H7 (cell line): ENCODE results near the gene DAZ4. TPM values are rescaled to one million over a fixed set of nuclear protein-coding genes. Genes with fewer than 3 reads are reported as not detected.
"Not testable (repeated sequence)": the region's sequence is repeated elsewhere in the genome, so short reads cannot be mapped to it uniquely, and the experiment has no call there.

Source experiments
- DNase-seq: peaks from one replicate; pipeline ENCODE4 v3.0.0; 2012
- H3K27me3 ChIP-seq: 2 replicates; pipeline ENCODE4 v1.6.0; 2011; ENCODE audit warnings: mild to moderate bottlenecking, low read length; ENCODE audit not compliant: control insufficient read depth, insufficient read depth
- H3K36me3 ChIP-seq: replicated peaks from 2 replicates; pipeline ENCODE4 v1.5.1; 2011; ENCODE audit warnings: low read length; ENCODE audit not compliant: control insufficient read depth, insufficient read depth
- H3K4me3 ChIP-seq: 2 replicates; pipeline ENCODE4 v1.5.1; 2011; ENCODE audit warnings: low read depth, mild to moderate bottlenecking, control low read depth, low read length, moderate library complexity; ENCODE audit not compliant: insufficient read depth
- total RNA-seq: library from RNA; depleted of rRNA; stranded (reverse); fragments of >200 nt; shearing (Covaris generic); gene quantifications from 2 replicates; pipeline ENCODE4 v1.2.3, GENCODE V29; 2014; rRNA removed

DAZ4 gene, protein sequence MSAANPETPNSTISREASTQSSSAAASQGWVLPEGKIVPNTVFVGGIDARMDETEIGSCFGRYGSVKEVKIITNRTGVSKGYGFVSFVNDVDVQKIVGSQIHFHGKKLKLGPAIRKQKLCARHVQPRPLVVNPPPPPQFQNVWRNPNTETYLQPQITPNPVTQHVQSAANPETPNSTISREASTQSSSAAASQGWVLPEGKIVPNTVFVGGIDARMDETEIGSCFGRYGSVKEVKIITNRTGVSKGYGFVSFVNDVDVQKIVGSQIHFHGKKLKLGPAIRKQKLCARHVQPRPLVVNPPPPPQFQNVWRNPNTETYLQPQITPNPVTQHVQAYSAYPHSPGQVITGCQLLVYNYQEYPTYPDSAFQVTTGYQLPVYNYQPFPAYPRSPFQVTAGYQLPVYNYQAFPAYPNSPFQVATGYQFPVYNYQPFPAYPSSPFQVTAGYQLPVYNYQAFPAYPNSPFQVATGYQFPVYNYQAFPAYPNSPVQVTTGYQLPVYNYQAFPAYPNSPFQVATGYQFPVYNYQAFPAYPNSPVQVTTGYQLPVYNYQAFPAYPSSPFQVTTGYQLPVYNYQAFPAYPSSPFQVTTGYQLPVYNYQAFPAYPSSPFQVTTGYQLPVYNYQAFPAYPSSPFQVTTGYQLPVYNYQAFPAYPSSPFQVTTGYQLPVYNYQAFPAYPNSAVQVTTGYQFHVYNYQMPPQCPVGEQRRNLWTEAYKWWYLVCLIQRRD
- total RNA-seq: not detected in 2 replicates

DNA sequence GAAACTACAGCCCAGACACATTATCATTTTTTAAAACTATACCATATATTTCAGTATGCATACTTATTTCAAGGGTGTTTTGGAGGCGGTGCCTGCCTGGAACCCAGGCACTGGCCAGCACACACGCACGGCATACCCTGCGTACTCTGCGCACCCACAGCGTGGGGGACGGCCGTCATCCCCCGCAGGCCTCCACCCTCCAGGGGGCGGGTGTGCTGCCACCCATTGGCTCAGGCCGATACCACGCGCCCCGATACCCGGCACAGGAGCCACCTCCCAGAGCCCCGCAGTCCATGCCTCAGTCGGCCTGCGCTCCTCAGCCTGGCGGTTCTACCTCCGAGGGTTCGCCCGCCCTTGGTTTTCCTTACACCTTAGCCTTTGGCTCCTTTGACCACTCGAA, at the start of gene DAZ4:
Gene DAZ4, plus strand, starts transcription at position 301 of the 400 bp plus-strand sequence. CDS start 208 bp downstream, outside the sequence.
- DNase-seq, H3K36me3 ChIP-seq, H3K4me3 ChIP-seq, H3K27me3 ChIP-seq: not testable (repeated sequence)

DNA sequence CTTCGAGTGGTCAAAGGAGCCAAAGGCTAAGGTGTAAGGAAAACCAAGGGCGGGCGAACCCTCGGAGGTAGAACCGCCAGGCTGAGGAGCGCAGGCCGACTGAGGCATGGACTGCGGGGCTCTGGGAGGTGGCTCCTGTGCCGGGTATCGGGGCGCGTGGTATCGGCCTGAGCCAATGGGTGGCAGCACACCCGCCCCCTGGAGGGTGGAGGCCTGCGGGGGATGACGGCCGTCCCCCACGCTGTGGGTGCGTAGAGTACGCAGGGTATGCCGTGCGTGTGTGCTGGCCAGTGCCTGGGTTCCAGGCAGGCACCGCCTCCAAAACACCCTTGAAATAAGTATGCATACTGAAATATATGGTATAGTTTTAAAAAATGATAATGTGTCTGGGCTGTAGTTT, 20.4 kb upstream of the DAZ4 start, which contains the start of gene DAZ3:
Gene DAZ3, minus strand, starts transcription at position 101 of the 400 bp plus-strand sequence. CDS start 208 bp downstream, outside the sequence.
- not testable (repeated sequence) for H3K36me3 ChIP-seq, H3K27me3 ChIP-seq, DNase-seq, H3K4me3 ChIP-seq

DNA sequence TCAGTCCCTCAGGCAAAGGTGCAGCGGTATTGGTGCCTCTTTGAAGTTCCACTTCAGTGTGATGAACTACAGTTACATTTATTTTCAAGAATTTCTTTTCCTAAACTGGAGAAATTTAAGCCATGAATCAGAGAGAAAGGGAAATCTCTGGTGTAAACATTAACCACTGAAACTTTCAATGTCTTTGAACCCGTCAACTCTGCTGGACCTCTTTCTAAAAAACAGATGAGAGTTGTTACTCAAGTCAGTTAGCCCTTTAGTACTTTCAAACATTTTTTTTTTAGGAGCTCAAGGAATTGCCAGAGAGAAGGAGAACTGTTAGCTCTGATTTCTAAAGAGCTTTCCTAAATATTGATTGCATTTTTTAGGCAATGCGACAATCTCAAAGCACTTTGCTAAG, 11.9 kb upstream of the DAZ4 start:
- not testable (repeated sequence) for H3K4me3 ChIP-seq, H3K27me3 ChIP-seq, DNase-seq, H3K36me3 ChIP-seq

GRCh38 chrY:24824184-24824879, 9.4 kb upstream of the DAZ4 start:
- H3K36me3 ChIP-seq, H3K27me3 ChIP-seq, H3K4me3 ChIP-seq, DNase-seq: not testable (repeated sequence)

GRCh38 chrY:24825069-24825468, 8.7 kb upstream of the DAZ4 start:
- not testable (repeated sequence) for DNase-seq, H3K4me3 ChIP-seq, H3K27me3 ChIP-seq, H3K36me3 ChIP-seq

Other genes starting within 250 kb of the DAZ4 start
- not detected in 2 replicates for gene BPY2B, start 215.9 kb upstream of the DAZ4 start, total RNA-seq
- gene DAZ3, start 20.5 kb upstream of the DAZ4 start, total RNA-seq: not detected in 2 replicates
- not detected in 2 replicates for gene BPY2C, start 218.2 kb downstream of the DAZ4 start, total RNA-seq